ENCODE results near the gene MSH6. TPM values are rescaled to one million over a fixed set of nuclear protein-coding genes. Genes with fewer than 3 reads are reported as not detected.

MSH6 gene
- total and polyA plus RNA-seq, 2 of the 13 experiments (the other 11 are each of a cell fraction or from before 2014, with no cell fraction given), result 20.8 to 113 TPM

- Histone ChIP-seq H3K4me1 (ENCODE audit: insufficient read depth, low read length) (peaks cover 9% of the 10 kb centered on the region; the same call in 1 of the 2 replicates), H3K27ac (ENCODE audit: extremely low read length, insufficient read depth, low read length) (no peak overlapping the region), H3K4me2 (ENCODE audit: low read depth, low read length) (no peak overlapping the region), H3K36me3 (replicated peaks in 1 of 2; ENCODE audit: control insufficient read depth in 1 of 2, insufficient read depth in 2 of 2, low read length in 2 of 2) (no peaks in the 10 kb centered on the region), H2AFZ (ENCODE audit: low read length) (no peak overlapping the region), H3K27me3 (ENCODE audit: control insufficient read depth in 1 of 2, insufficient read depth in 2 of 2, low read length in 2 of 2) (no peaks in the 10 kb centered on the region; a peak in 1 of 5 replicates), H3K79me2 (ENCODE audit: insufficient read depth, low read length) (no peaks in the 10 kb centered on the region), H4K20me1 (ENCODE audit: insufficient read depth, low read length) (no peaks in the 10 kb centered on the region), H3K9ac (ENCODE audit: insufficient read depth, low read depth, low read length) (no peak overlapping the region), H3K9me3 (ENCODE audit: low read length) (no peaks in the 10 kb centered on the region), H3K4me3 (replicated peaks in 1 of 3; ENCODE audit: insufficient read depth in 1 of 3, low read depth in 2 of 3, low read length in 3 of 3) (no peak overlapping the region)
- no TSS peak for BruUV-seq (replicated peaks)
- FAIRE-seq (no peak), ATAC-seq (no peak), DNase-seq (ENCODE audit: low spot score) (no peak)
- TF ChIP-seq FOXP1 (IDR thresholded peaks at IDR 0.05), result no peak
- no peak for TF ChIP-seq FOXP1 (CRISPR knock-in tag; IDR thresholded peaks at IDR 0.05)
- TF ChIP-seq MBNL3 (CRISPR knock-in tag; conservative IDR thresholded peaks at IDR 0.05), result no peak
- TF ChIP-seq ADNP (CRISPR knock-in tag; IDR thresholded peaks at IDR 0.05), result no peak
- no peak for TF ChIP-seq ELF3 (CRISPR knock-in tag; IDR thresholded peaks at IDR 0.05)
- TF ChIP-seq ZSCAN5A (CRISPR knock-in tag; IDR thresholded peaks at IDR 0.05; ENCODE audit: borderline replicate concordance), result no peak
- TF ChIP-seq GATAD2A (CRISPR knock-in tag; IDR thresholded peaks at IDR 0.05), result no peak
- TF ChIP-seq ZBTB34 (CRISPR knock-in tag; IDR thresholded peaks at IDR 0.05), result no peak
- TF ChIP-seq, protein P1, sequence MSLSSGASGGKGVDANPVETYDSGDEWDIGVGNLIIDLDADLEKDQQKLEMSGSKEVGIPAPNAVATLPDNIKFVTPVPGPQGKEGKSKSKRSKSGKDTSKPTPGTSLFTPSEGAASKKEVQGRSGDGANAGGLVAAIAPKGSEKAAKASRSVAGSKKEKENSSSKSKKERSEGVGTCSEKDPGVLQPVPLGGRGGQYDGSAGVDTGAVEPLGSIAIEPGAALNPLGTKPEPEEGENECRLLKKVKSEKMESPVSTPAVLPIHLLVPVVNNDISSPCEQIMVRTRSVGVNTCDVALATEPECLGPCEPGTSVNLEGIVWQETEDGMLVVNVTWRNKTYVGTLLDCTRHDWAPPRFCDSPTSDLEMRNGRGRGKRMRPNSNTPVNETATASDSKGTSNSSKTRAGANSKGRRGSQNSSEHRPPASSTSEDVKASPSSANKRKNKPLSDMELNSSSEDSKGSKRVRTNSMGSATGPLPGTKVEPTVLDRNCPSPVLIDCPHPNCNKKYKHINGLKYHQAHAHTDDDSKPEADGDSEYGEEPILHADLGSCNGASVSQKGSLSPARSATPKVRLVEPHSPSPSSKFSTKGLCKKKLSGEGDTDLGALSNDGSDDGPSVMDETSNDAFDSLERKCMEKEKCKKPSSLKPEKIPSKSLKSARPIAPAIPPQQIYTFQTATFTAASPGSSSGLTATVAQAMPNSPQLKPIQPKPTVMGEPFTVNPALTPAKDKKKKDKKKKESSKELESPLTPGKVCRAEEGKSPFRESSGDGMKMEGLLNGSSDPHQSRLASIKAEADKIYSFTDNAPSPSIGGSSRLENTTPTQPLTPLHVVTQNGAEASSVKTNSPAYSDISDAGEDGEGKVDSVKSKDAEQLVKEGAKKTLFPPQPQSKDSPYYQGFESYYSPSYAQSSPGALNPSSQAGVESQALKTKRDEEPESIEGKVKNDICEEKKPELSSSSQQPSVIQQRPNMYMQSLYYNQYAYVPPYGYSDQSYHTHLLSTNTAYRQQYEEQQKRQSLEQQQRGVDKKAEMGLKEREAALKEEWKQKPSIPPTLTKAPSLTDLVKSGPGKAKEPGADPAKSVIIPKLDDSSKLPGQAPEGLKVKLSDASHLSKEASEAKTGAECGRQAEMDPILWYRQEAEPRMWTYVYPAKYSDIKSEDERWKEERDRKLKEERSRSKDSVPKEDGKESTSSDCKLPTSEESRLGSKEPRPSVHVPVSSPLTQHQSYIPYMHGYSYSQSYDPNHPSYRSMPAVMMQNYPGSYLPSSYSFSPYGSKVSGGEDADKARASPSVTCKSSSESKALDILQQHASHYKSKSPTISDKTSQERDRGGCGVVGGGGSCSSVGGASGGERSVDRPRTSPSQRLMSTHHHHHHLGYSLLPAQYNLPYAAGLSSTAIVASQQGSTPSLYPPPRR (CRISPR knock-in tag; IDR thresholded peaks at IDR 0.05; ENCODE audit: borderline replicate concordance), result no peak
- TF ChIP-seq ATAD3A (CRISPR knock-in tag; IDR thresholded peaks at IDR 0.05), result no peak
- TF ChIP-seq PLRG1 (conservative IDR thresholded peaks at IDR 0.05), result no peak
- CTCF ChIA-PET (ENCODE audit: low intra/inter-chr PET ratio, low total read pairs), result no interaction called here
- POLR2A ChIA-PET, result no interaction called here
- in situ Hi-C loops (cut with HindIII; ENCODE audit: extremely low pct_ligation_motif_present, low pct_unique_long_range_greater_than_20kb) (no loop called here), intact Hi-C loops (cut with micrococcal nuclease; ENCODE audit: unreplicated experiment) (no loop called here)
- 16% methylated on average over 5 of the region's 5 CpGs for WGBS (ENCODE audit: low lambda C conversion rate)
These were observed 44.6 kb upstream of the MSH6 start for GRCh38 chr2:47738331-47738730.
